ENCODE results near the gene PNCK. TPM values are rescaled to one million over a fixed set of nuclear protein-coding genes. Genes with fewer than 3 reads are reported as not detected.
A peak's percentile ranks its signal among the peaks of the same experiment; 100 is the strongest.

PNCK gene
- total RNA-seq, 3 donors from 2014 or later, result 0.48 to 1.3 (median 0.73) TPM

GRCh38 chrX:153669174-153669890, 4.3 kb downstream of the PNCK start:
- peak in 1 of 2 donors; percentile 28 for DNase-seq (ENCODE audit: low spot score in 2 of 2)
- TF ChIP-seq POLR2AphosphoS5 (IDR thresholded peaks at IDR 0.05) (no peak), CTCF (IDR thresholded peaks at IDR 0.05) (peak; percentile 18 to 41 (median 35))
- Histone ChIP-seq H3K4me1 (no peaks in the 10 kb centered on the region), H3K9me3 (peaks cover 0 to 10% of the 10 kb centered on the region in 2 donors), H3K4me3 (no peak overlapping the region), H3K27me3 (peaks cover 0 to 63% of the 10 kb centered on the region in 2 donors), H3K27ac (no peak overlapping the region), H3K36me3 (no peaks in the 10 kb centered on the region)
- intact Hi-C loops (cut with DNase I; ENCODE audit: low total_unique reads), result no loop called here

- H3K9me3 ChIP-seq, result peaks cover 0 to 13% of the 10 kb centered on the region in 2 donors
- intact Hi-C loops (cut with DNase I; ENCODE audit: low total_unique reads), result no loop called here
- H3K27ac ChIP-seq, result no peak overlapping the region
- TF ChIP-seq POLR2A (IDR thresholded peaks at IDR 0.05) (no peak), CTCF (IDR thresholded peaks at IDR 0.05) (no peak), POLR2AphosphoS5 (IDR thresholded peaks at IDR 0.05) (no peak)
- no peak overlapping the region for H3K4me3 ChIP-seq
- H3K27me3 ChIP-seq, result peaks cover 0 to 64% of the 10 kb centered on the region in 2 donors
- no peaks in the 10 kb centered on the region for H3K4me1 ChIP-seq
- no peaks in the 10 kb centered on the region for H3K36me3 ChIP-seq
- no peak for DNase-seq (ENCODE audit: low spot score in 2 of 2)
Observed at GRCh38 chrX:153668423-153669173, 5.0 kb downstream of the PNCK start.

DNA sequence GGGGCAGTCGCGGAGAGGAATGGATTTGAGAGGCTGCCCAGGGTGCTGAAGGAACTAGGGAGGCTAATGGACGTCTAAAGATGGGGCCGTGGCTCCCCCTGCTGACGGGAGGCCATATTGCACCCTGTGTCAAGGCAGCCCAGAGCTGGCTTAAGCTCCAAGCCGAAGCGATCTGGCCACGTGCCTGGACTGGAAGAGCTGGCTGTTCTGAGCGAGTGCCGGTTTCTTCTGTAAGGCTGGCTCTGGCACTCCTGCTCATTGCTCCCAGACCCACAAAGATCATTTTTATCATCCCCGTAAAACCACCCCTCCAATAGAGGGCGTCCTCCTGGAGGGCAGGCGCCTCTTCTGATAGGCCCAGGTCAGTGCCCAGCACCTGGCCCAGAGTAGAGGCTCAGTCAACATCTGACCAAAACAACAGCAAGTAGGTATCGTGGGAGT, 5.6 kb downstream of the PNCK start:
- Histone ChIP-seq H3K27ac (no peak overlapping the region), H3K9me3 (peaks cover 0 to 13% of the 10 kb centered on the region in 2 donors), H3K27me3 (peaks cover 0 to 65% of the 10 kb centered on the region in 2 donors), H3K36me3 (no peaks in the 10 kb centered on the region), H3K4me1 (no peaks in the 10 kb centered on the region), H3K4me3 (peak overlapping the region in 1 of 3 donors; percentile 41)
- DNase-seq (ENCODE audit: low spot score in 2 of 2), result peak; percentile 75 to 86
- intact Hi-C loops (cut with DNase I; ENCODE audit: low total_unique reads), result no loop called here
- TF ChIP-seq CTCF (IDR thresholded peaks at IDR 0.05) (peak; percentile 60 to 63 (median 62)), POLR2A (IDR thresholded peaks at IDR 0.05) (no peak)

GRCh38 chrX:153667281-153667955, 6.2 kb downstream of the PNCK start:
- Histone ChIP-seq H3K9me3 (peaks cover 0 to 13% of the 10 kb centered on the region in 2 donors), H3K27ac (no peak overlapping the region), H3K4me1 (no peaks in the 10 kb centered on the region), H3K27me3 (peaks cover 0 to 63% of the 10 kb centered on the region in 2 donors), H3K4me3 (peak overlapping the region in 1 of 3 donors; percentile 41), H3K36me3 (no peaks in the 10 kb centered on the region)
- TF ChIP-seq POLR2A (IDR thresholded peaks at IDR 0.05), result no peak
- TF ChIP-seq POLR2AphosphoS5 (IDR thresholded peaks at IDR 0.05), result no peak
- TF ChIP-seq CTCF (IDR thresholded peaks at IDR 0.05), result no peak
- intact Hi-C loops (cut with DNase I; ENCODE audit: low total_unique reads), result no loop called here
- DNase-seq (ENCODE audit: low spot score in 2 of 2), result no peak

All from breast epithelium (tissue), 4 donors.